Heart left ventricle (tissue), 13 donors: Measurements from ENCODE around the gene XPR1.

ENCODE experiments used
- CTCF ChIP-seq, 12 donors: fragments of 200-600 bp; sonication (generic) in 4 of 12; IDR thresholded peaks; one replicate each; pipeline versions ENCODE4 v1.5.0 to v1.8.0; 2018 to 2022; ENCODE audit warnings: antibody characterized with exemption in 12 of 12, mild to moderate bottlenecking in 5 of 12
- POLR2A ChIP-seq, 2 donors: fragments of 450-650 bp; IDR thresholded peaks; one replicate each; pipeline ENCODE4 v1.6.1; 2017; ENCODE audit warnings: antibody characterized with exemption in 2 of 2, mild to moderate bottlenecking in 2 of 2, moderate library complexity in 2 of 2
- donor health status: ischemic (EF 13 %, LVEDD 7.1; RV severe dilation, severe dysfunction).
- donor health status: DM: no; HTN: yes; CAD: no.
- donor health status: DM: no; HTN: no; CAD: no.
- donor health status: ischemic (EF 25% LVEDD 6.9; RV normal size, moderate dysfunction).
- donor health status: ischemic (EF 25% LVEDD 5.7; RV mildly dilated, moderate dysfunction).
- donor health status: ischemic (EF 35%, LVEDD 5.7; RV mildly dilated, moderate dysfunction).
- donor health status: nonischemic (EF 11% LVEDD 7.7; RV severe dilation, severe dysfunction).
- donor health status: DM: yes; HTN: yes; CAD: no.
- donor health status: PGD.
- donor health status: ischemic (EF 29% LVEDD 5.4; RV normal size, mild dysfunction).
- donor health status: nonischemic (EF 23%, LVEDD 6.1; RV moderate dilation, normal function).

DNA sequence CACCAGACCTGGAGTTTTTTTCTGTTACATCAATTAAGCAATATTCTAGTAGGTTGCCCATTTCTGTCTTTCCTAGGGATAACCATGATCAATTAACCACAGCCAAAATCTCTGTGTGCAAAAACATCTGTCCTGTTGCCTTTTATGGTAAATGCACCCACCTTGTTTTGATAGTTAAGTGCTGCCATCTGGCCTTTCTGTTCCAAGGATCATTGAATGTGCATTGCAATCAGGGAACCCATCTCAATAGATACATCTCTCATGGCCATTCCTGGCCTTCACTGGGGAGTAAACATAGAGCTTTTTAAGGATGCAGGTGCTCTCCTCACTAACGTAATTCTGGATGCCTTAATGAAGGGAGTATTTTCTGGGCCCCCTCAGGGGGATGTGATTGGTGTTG lies 169.1 kb downstream of the XPR1 start:
- TF ChIP-seq CTCF (IDR thresholded peaks at IDR 0.05) = no peak
- TF ChIP-seq POLR2A (IDR thresholded peaks at IDR 0.05) = no peak
